ENCODE results near the gene CLEC18A. TPM values are rescaled to one million over a fixed set of nuclear protein-coding genes. Genes with fewer than 3 reads are reported as not detected.
"Not testable (repeated sequence)": the region's sequence is repeated elsewhere in the genome, so short reads cannot be mapped to it uniquely, and the experiment has no call there.

Gene CLEC18A
- total RNA-seq, 1 experiment from 2014 or later: not detected

GRCh38 chr16:69999801-70000200, 48.7 kb downstream of the CLEC18A start:
- not testable (repeated sequence) for H3K27me3 ChIP-seq (replicated peaks); DNase-seq (ENCODE audit: low read depth in 1 of 2, low spot score in 2 of 2); H3K36me3 ChIP-seq; H3K4me3 ChIP-seq; H3K4me1 ChIP-seq (replicated peaks); H3K27ac ChIP-seq; H3K9me3 ChIP-seq (replicated peaks)

- not testable (repeated sequence) for H3K9me3 ChIP-seq (replicated peaks); DNase-seq (ENCODE audit: low read depth in 1 of 2, low spot score in 2 of 2); H3K4me1 ChIP-seq (replicated peaks); H3K27ac ChIP-seq; H3K4me3 ChIP-seq; H3K27me3 ChIP-seq (replicated peaks); H3K36me3 ChIP-seq
Measured at GRCh38 chr16:70003511-70003910, 52.4 kb downstream of the CLEC18A start.

- H3K36me3 ChIP-seq; H3K4me3 ChIP-seq; DNase-seq (ENCODE audit: low read depth in 1 of 2, low spot score in 2 of 2); H3K9me3 ChIP-seq (replicated peaks); H3K27me3 ChIP-seq (replicated peaks); H3K27ac ChIP-seq; H3K4me1 ChIP-seq (replicated peaks): not testable (repeated sequence)
Measured at GRCh38 chr16:70008604-70009003, 57.5 kb downstream of the CLEC18A start.

- H3K36me3 ChIP-seq; H3K4me3 ChIP-seq; H3K27me3 ChIP-seq (replicated peaks); H3K4me1 ChIP-seq (replicated peaks); DNase-seq (ENCODE audit: low read depth in 1 of 2, low spot score in 2 of 2); H3K9me3 ChIP-seq (replicated peaks); H3K27ac ChIP-seq: not testable (repeated sequence)
Measured at GRCh38 chr16:70010615-70011014, 59.5 kb downstream of the CLEC18A start.

DNA sequence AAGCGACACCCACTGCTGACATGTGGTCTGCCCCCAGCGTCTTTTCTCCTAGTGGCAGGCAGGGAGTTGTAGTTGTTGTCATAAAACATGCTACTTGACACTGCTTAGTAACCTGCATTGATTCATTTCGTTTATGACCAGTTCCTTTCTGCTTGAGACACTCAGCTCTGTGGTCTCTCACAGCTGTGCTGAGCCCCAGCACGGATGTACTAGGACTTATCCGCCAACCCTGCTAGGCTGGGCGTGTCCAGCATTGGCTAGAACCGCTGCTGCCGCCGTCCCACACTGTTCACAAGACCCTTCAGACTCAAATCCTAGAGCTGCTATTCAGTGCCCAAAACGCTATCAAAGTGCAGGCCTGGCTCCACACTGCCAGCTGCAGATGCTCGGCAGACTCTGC, 60.0 kb downstream of the CLEC18A start:
- H3K9me3 ChIP-seq (replicated peaks); H3K36me3 ChIP-seq; H3K27me3 ChIP-seq (replicated peaks); DNase-seq (ENCODE audit: low read depth in 1 of 2, low spot score in 2 of 2); H3K4me1 ChIP-seq (replicated peaks); H3K27ac ChIP-seq; H3K4me3 ChIP-seq: not testable (repeated sequence)

GRCh38 chr16:70012354-70012753, 61.2 kb downstream of the CLEC18A start:
- not testable (repeated sequence) for H3K4me1 ChIP-seq (replicated peaks); DNase-seq (ENCODE audit: low read depth in 1 of 2, low spot score in 2 of 2); H3K9me3 ChIP-seq (replicated peaks); H3K36me3 ChIP-seq; H3K27me3 ChIP-seq (replicated peaks); H3K27ac ChIP-seq; H3K4me3 ChIP-seq

GRCh38 chr16:70012951-70013350, 61.8 kb downstream of the CLEC18A start:
- H3K4me3 ChIP-seq; H3K36me3 ChIP-seq; H3K27ac ChIP-seq; DNase-seq (ENCODE audit: low read depth in 1 of 2, low spot score in 2 of 2); H3K4me1 ChIP-seq (replicated peaks); H3K27me3 ChIP-seq (replicated peaks); H3K9me3 ChIP-seq (replicated peaks): not testable (repeated sequence)

Other genes starting within 250 kb of the CLEC18A start
- gene NQO1, start 224.8 kb upstream of the CLEC18A start, total RNA-seq (2014; rRNA removed; shearing (Covaris generic)): 193 and 290 TPM in 2 replicates
- 9.9 and 15.3 TPM in 2 replicates for gene NOB1, start 196.4 kb upstream of the CLEC18A start, total RNA-seq (2014; rRNA removed; shearing (Covaris generic))
- gene WWP2, start 189.0 kb upstream of the CLEC18A start, total RNA-seq (2014; rRNA removed; shearing (Covaris generic)): 16.3 and 27.4 TPM in 2 replicates
- 3.9 and 6.8 TPM in 2 replicates for gene PDPR, start 163.0 kb downstream of the CLEC18A start, total RNA-seq (2014; rRNA removed; shearing (Covaris generic))
- gene CLEC18C, start 222.5 kb downstream of the CLEC18A start, total RNA-seq (2014; rRNA removed; shearing (Covaris generic)): not detected in 2 replicates

Data from SJSA1 (cell line).